LNCAP (cell line): ENCODE data around the gene ACSM5.

Experiments used
- TF ChIP-seq, protein P1 (sequence below): fragments of 450-650 bp; IDR thresholded peaks from 2 replicates; pipeline ENCODE4 v1.5.1; 2017; ENCODE audit warnings: mild to moderate bottlenecking

The ACSM5 gene

DNA sequence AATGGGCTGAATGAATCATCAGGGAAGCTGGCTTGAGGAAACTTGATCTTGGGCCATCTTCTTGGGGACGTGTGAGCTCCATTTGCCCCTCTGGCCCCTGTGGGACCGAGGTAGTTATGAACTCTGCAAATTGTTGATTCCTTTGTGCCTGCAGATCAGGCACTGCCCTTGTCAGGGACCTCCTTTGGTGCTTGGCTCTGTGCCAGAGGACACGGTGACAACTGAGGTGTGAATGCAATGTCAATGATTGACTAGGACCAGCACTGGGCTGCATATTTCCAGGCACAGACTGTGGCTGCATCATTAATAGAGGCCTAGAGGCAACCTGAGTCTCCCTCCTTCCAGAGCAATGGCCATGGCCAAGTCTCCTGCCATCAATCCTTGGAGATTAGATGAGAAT lies 28.6 kb upstream of the ACSM5 start:
- TF ChIP-seq, protein P1, sequence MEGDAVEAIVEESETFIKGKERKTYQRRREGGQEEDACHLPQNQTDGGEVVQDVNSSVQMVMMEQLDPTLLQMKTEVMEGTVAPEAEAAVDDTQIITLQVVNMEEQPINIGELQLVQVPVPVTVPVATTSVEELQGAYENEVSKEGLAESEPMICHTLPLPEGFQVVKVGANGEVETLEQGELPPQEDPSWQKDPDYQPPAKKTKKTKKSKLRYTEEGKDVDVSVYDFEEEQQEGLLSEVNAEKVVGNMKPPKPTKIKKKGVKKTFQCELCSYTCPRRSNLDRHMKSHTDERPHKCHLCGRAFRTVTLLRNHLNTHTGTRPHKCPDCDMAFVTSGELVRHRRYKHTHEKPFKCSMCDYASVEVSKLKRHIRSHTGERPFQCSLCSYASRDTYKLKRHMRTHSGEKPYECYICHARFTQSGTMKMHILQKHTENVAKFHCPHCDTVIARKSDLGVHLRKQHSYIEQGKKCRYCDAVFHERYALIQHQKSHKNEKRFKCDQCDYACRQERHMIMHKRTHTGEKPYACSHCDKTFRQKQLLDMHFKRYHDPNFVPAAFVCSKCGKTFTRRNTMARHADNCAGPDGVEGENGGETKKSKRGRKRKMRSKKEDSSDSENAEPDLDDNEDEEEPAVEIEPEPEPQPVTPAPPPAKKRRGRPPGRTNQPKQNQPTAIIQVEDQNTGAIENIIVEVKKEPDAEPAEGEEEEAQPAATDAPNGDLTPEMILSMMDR = no peak

DNA sequence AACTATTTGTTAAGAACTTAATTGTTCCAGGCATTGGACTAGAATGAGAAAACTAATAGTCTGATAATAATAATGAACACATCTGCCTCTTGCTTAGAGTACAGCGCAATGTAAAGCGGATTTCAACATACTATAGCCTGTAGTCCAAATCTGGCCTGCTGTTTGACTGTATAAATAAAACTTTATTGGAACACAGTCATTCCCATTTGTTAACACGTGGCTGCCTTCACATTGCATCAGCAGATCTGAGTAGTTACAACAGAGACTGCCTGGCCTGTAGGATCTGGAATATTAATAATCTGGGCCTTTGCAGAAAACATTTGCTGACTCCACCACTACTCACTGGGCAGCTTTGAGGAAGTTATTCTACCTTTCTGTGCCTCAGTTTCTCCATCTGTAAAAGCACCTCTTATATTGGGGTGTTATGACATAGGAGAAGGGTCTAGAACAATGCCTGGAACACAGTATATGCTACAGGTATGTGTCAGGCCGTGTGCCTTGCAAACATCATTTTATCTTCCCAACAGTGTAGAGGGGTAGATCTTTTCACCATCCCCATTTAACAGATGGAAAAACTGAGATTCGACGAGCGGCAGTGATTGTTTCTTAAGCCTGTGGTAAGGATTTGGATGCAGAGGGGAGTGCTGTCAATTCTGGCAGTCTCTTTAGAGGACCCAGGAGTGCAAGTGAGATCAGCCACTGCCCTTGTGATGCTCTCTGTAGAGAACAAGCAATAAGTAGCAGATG lies 27.0 kb upstream of the ACSM5 start:
- TF ChIP-seq, protein P1 = no peak

DNA sequence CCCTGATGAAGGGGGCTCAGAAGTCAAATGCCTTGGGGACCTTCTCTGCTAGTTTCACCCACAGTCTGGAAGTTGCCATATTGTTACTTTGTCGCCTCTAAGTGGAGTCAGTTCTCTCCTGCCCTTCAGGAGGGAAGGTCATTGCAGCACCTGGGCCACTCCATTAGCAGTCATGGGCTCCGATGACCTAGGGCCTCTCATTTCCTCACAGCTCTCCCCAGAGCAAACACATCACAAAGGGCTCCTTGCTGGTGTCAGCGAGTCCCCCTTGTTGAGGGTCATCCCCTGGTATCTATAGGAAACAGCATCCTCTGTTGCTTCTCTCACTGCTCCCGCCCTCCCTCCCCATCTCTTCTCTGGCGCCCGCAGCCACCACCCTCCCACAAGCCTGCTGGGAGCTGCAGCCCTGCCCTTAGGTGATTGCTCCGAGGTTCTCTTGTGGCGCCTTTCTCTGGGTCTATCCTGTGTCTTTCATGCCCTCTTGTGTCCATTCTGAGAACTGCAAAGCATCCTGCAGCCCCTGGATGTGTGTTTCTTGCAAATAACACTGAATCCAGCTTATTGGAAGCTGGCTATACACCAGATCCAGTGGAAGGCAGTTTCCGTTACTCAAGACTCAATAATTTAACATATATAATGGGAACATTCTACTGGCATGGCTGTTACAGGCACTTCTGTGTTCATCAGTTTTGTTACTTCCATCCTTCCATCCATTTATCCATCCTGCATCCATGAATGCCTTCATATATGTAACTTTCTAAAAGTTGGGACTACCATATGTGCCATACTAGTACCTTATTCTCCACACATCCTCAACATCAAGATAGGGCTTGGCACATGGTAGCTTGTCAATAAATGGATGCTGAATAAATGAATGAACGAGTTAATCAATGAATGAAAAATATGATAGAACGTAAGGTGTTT lies 26.0 kb upstream of the ACSM5 start:
- TF ChIP-seq, protein P1 = peak; percentile 84

DNA sequence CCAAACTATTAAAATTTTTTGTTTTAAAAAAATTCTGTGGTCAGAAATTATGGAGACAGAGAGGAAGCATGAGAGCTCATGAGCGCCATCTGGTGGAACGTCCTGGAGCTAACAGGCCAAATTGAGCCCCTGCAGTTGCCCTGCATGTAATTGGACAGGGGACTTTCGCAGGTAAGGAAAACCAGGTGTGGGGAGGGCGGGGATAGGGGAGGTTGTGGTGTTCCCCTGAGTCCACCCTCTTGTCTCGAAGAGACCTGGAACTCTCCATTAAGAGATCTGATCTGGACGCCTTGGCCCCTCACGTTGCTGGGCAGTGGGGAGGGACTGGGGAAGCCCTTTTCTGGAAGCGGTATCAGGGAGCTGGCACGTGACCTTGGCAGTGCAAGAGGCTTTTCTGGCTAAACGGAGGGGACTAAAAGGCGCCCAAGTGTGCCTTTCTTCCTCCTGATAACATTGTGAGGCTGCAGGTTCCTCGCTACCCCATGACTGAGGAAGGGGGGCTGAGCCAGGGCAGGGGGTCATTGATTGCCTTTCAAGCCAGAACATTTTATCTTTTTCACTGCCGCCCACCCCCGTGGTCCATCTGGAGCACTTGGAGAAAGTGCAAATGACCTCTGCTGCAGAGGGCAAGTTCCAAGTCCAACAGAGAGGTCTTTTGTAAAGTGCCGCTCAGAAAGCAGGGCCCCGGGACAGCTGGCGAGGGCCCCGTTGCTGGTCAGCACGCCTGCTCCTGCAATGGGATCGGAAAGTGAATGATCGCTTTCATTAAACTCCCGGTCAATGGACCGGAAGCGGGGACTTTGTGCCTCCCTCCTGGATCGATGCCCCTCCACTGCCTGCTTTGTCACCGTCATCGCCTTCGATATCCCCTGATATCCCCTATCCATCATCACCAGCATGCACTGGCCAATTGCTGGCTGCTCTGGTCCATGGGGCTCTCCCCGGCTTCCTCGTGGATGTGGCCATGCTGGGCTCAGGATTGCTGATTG lies 23.2 kb upstream of the ACSM5 start:
- TF ChIP-seq, protein P1 = peak; percentile 91

DNA sequence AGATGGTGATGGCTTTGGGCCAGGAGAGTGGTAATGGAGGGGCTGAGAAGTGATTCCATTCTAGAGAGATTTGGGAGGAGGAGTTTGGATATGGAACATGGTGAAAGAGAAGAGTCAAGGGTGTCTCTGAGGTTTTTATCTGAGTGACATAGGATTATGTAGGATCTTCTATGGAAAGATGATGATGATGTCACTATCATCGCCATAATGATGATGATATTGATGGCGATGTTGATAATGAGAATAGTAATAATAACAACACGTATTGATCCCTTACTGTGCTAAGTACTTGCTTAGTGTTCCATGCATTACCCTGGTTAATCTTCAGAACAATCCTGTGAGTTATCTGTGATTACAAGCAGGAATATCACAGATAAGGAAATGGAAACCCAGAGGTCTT lies 21.4 kb upstream of the ACSM5 start:
- TF ChIP-seq, protein P1 = no peak

DNA sequence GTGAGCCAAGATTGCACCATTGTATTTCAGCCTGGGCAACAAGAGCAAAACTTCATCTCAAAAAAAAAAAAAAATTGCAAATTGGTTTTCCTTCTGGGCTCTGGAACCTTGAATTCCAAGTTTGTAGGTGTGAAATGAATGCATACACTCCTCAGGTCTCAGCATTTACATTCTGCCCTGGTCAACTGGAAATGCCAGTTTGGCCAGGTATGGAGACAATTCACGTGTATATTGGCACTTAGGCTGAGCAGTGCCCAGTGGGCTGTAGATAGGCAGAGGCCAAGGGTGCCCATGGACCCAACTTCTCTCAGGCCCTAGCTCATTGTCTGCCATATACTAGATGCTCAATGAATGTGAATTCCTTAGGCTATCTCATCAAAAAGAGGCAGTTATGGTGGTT lies 20.5 kb upstream of the ACSM5 start:
- TF ChIP-seq, protein P1 = no peak

DNA sequence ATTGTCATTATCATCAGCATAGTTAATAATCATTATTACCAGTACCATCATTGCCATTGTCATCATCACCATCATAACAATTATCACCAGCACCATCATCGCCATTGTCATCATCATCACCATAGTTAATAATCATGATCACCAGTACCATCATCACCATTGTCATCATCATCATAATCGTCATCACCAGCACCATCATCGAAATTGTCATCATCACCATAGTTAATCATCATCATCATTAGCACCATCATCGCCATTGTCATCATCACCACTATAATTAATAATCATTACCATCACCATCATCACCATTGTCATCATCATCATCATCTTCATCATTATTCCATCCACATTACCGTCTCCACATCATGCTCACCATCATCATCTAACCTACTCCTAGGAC lies 18.3 kb upstream of the ACSM5 start:
- TF ChIP-seq, protein P1 = no peak
